ENCODE measurements around the gene NSRP1.

NSRP1 gene

DNA sequence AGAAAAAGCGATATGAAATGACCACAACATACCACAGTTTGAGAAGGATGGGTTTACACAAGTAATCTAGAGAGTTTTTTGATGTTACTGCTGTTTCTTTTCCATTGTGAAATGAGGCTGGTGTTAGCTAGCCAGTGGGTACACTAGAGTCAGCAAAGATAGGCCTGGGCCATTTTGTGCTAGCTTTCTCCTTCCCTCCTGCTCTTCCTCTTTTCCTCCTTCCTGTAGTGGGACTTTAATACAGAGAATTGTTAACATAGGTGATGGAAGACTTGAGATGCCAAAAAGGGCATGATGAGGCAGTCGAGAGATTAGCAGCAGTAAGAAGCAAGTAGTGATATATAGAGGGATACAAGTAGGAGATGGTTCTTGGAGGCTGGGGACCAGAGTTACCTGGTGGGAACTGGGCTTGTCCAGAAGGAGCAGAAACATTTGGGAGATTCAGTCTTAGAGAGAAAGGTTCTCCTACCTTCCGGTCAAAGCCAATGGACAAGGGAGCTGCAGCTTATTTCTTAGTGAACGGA is 7.7 kb downstream of the NSRP1 start:
- DNase-seq (ENCODE audit: low read depth) = no peak

DNA sequence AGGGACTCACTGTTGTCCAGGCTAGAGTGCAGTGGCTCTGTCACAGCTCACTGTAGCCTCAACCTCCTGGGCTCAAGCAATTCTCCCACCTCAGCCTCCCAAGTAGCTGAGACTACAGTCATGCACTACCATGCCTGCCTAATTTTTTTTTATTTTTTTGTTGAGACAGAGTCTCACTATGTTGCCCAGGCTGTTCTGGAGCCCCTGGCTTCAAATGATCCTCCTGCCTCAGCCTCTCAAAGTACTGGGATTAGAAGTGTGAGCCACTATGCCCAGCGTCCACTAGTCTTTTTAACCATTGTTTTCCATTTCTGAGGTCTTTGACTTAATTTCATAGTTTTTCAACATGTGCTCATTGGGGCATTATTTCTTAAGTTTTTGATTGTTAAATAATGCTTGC is 13.5 kb downstream of the NSRP1 start:
- DNase-seq (ENCODE audit: low read depth) = no peak

DNA sequence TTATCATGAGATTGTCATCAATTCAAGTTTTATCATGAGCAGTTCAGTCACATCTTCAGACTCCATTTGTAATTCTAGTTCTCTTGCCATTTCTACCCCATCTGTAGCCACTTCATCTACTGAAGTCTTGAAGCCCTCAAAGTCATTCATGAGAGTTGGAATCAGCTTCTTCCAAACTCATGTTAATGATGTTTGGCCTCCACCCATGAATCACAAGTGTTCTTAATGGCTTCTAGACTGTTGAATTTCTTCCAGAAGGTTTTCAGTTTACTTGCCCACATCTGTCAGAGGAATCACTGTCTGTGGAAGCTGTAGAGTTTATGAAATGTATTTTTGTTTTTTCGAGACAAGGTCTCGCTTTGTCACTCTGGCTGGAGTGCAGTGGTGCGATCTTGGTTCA is 16.0 kb downstream of the NSRP1 start:
- DNase-seq (ENCODE audit: low read depth) = no peak

DNA sequence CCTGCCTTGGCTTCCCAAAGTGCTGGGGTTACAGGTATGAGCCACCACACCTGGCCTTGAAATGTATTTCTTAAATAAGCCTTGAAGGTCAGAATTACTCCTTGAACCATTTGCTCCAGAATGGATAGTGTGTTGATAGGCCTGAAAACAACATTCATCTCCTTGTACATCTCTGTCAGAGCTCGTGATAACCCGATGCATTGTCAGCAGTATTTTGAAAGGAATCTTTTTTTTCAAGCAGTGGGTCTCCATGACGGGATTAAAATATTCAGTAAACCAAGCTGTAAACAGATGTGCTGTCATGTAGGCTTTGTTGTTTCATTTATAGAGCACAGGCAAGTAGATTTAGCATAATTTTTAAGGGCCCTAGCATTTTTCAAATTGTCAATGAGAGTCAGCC is 16.6 kb downstream of the NSRP1 start:
- DNase-seq (ENCODE audit: low read depth) = no peak

DNA sequence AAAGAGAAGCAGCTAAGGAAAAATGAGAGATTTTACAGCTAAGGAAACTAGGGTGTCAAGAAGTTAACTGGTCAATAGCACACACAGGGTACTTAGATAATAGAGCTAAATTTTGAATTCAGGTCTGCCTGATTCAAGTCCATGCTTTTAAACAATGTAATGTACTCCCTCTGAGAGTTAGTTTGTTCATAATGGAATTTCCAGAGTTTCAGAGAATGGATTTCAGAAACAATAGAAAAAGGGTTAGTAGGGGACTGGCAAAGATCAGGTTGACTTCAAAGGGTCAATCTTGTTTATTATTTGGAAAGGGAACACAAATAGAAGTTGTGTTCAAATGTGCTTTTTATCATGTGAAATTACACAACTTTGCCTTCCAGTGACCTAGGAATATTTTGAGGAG is 17.9 kb downstream of the NSRP1 start:
- no peak for DNase-seq (ENCODE audit: low read depth)

DNA sequence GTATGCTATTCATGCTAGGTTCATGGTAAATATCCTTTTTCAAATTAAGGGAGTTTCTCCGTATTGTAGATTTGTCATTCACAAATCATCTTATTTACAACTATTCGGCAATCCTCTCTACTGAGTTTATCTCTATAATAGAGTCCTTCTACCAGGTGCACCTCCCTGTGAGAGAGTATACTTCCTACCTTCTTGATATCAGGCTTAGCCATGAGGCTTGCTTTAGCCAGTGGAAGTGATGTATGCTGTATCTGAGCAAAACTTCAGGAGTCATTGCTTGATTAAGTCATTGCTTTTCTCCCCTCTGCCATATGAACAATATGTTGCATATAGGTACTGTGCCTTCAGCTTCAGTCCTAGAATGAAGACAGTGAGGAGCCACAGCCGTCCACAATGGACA is 20.5 kb downstream of the NSRP1 start:
- no peak for DNase-seq (ENCODE audit: low read depth)

DNA sequence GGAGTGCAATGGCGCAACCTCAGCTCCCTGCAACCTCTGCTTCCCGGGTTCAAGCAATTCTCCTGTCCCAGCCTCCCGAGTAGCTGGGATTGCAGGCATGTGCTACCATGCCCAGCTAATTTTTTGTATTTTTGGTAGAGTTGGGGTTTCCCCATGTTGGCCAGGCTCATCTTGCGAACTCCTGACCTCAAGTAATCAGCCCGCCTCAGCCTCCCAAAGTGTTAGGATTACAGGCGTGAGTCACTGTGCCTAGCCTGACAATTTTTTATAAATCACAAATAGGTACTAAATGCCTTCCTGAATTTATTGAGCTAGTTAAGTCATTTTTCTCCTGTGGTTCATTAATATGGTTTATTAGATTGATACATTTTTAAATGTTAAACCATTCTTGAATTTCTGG is 31.2 kb downstream of the NSRP1 start:
- DNase-seq (ENCODE audit: low read depth) = peak; percentile 31

DNA sequence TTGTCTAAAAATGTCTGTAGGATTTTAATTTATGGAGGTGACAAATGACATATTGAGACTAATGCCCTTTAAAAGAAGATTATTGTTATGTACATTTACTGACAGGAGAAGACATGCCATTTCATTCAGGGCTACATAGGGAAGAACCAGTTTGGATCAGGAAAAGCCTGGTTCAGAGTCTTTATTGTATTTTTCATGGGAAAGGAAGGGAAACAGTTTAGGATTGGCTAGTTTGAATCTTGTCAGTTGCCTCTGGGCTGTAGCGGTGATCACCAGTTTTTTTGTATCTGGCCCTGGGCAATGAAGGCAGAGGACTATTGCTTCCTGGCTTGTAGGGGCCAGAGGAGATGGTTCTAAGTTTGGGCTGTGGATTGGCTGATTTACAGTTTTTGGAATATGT is 31.8 kb downstream of the NSRP1 start:
- DNase-seq (ENCODE audit: low read depth) = no peak

DNA sequence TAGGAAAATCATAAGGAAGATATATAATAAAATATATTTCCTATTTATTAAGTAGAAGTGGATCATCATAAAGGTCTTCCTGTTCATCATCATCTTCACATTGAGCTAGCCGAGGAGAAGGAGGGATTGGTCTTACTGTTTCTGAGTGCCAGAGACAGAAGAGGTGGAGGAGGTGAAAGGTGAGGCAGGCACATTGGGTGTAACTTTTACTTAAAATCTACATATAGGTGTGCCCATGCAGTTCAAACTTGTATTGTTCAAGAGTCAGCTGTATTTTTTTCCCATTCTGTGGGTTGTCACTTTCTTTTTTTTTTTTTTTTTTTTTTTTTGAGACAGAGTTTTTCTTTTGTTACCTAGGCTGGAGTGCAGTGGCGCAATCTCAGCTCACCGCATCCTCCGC is 34.9 kb downstream of the NSRP1 start:
- DNase-seq (ENCODE audit: low read depth) = no peak

DNA sequence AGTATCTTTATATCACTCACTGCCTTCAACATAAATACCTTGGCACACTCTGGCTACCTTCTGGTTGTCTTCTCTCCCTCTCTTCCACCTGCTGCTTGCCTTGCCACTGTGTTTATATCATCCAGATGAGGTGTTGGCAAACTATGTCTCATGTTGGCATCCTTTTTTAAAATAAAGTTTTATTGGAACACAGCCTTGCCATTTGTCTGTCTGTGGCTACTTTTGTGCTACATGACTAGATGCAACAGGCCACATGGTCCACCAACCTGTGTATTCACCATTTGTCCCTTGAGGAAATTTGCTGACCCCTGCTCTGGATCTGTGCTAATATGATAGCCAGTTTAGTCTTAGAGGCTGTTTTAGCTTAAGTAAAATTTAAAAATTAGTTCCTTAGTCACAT is 36.8 kb downstream of the NSRP1 start:
- no peak for DNase-seq (ENCODE audit: low read depth)

DNA sequence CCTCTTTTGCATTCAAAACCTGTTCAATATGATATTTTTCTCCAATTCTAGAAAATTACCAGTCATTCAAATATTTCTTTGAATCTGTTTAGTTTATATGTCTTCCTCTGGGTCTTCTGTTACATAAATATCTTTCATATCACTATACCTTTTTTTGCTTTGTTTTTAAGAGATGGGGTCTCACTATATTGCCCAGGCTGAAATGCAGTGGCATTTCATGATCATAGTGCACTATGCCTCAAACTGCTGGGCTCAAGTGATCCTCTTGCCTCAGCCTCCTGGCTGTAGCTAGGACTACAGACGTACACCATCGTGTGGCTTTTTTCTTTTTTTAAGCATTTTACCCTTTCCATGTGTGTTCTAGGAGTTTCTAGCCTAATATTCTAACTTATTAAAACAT is 38.8 kb downstream of the NSRP1 start:
- DNase-seq (ENCODE audit: low read depth) = no peak

DNA sequence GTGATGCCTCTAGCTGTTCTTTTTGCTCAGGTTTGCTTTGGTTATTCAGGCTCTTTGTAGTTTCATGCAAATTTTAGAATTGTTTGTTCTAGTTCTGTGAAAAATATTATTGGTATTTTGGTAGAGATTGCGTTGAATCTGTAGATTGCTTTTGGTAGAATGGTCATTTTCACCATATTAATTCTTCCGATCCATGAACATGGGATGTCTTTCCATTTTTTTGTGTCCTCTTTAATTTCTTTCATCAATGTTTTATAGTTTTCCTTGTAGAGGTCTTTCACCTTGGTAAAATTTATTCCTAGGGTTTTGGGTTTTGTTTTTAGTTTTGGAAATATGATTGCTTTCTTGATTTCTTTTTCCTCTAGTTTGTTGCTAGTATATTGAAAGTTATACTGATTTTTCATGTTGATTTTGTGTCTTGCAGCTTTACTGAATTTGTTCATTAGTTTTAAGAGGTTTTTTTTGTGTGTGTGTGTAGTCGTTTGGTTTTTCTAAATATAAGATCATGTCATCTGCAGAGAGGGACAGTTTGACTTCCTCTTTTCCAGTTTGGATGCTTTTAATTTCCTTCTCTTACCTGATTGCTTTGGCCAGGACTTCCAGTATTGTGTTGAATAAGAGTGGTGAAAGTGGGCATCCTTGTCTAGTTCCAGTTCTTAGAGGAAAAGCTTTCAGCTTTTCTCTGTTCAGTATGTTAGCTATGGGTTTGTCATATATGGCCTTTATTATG is 42.4 kb downstream of the NSRP1 start:
- no peak for DNase-seq (ENCODE audit: low read depth)

DNA sequence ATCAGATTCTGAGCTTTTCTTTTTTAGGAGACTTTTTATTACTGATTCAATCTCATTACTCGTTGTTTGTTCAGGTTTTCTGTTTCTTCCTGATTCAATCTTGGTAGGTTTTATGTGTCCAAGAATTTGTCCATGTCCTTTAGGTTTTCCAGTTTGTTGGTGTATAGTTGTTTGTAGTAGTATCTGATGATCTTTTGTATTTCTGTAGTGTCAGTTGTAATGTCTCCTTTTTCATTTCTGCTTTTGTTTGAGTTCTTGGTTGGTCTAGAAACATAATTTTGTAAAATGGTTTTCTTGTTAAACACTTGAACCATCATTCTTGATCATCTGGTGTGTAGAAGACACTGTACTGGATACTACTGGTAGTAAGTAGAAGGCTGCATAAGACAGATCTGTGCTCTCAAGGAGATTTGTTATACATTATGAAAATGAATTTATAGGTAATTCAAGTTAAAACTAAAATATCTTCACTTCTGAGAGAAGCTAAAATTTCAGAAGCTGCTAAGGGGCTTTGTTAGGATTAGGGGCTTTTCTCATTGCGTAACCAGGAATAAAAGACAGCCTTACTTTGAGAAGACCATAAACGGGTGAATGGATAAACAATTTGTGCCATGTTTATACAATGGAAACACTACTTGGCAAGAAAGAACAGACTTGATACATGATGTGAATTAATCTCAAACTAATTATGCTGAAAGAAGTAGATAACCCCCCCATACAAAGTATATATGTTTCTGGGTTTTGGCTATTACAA is 44.0 kb downstream of the NSRP1 start:
- DNase-seq (ENCODE audit: low read depth) = no peak

DNA sequence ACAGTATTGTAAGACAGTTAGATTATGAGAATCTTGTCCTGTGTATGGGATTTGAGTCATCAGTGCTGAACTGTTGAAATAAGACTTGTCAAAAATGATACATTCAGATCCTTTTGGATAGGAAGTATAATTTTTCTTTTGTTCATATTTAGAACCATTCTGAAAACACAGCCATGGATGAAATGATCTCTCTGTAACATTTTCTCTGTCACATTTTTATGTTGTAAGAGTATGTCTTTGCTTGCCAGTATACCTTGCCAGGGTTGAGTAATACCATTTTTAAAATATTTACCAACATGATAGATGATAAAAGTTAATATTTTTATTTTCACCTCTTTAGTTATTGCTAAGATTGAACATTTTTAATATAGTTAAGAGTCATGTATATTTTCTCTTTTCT is 45.0 kb downstream of the NSRP1 start:
- DNase-seq (ENCODE audit: low read depth) = peak; percentile 47

DNA sequence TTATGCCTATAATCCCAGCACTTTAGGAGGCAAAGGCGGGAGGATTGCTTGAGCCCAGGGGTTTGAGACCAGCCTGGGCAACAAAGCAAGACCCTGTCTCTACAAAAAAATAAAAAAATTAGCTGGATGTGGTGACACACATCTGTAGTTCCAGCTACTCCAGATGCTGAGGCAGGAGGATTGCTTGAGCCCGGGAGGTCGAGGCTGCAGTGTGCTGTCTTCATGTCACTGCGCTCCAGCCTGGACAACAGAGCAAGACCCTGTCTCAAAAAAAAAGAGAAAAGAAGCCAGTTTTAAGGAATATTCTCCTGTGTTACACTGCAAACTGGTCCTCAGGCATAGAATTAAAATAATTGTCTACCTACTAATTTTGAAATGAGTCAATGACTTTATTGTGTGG is 47.9 kb downstream of the NSRP1 start:
- DNase-seq (ENCODE audit: low read depth) = no peak

DNA sequence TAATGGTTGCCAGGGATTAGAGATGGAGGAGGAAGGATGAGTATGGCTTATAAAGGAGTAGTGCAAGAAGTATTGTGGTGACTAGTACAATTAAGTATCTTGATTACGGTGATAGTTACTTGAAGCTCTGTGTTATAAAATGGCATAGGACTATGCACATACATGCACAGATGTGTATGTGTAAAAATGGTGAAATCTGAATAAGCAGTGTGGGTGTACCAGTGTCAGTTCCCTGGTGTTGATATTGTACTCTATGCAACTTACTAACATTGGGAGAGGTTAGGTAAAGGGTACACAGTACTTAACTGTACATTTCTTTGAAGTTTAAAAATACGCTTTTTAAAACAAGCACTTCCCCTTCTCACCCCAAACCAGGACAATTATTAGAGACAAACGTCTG is 48.5 kb downstream of the NSRP1 start:
- DNase-seq (ENCODE audit: low read depth) = no peak

DNA sequence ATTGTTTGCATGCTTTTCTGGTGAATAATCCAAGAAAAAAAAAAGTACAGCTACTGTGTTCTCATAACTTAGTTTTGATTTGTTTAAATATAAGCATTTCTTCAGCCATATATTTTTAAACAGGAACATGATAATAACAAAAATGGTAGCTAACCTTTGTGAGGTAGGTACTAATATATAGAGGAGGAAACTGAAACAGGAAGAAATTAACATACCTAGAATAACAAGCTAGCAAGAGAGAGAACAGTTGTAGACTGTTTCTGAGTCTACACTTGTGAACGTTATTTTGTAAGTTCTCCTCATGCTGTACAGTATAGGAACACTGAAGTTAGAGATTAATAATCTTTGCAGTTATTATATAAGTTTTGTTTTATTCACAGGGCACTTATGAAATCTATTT is 49.3 kb downstream of the NSRP1 start:
- DNase-seq (ENCODE audit: low read depth) = no peak

DNA sequence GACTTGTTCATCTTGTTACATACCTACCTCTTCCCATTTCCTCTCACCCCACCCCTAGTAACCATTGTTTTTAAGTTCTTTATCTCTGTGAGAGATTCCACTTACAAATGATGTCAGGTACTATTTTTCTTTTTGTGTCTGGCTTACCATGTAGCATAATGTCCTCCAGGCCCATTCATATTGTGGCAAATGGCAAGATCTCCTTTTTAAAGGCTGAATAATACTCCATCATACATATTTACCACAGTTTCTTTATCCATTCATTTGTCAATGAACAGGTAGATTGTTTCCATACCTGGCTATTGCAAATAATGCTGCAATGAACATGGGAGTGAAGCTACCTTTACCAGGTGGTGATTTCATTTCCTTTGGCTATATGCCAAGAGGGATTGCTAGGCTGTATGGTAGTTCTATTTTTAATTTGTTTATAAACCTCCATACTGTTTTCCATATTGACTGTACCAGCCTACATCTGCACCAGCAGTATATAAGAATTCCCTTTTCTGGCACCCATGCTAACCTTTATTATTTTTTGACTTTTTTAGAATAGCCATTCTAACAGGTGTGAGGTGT is 53.9 kb downstream of the NSRP1 start:
- no peak for DNase-seq (ENCODE audit: low read depth)

DNA sequence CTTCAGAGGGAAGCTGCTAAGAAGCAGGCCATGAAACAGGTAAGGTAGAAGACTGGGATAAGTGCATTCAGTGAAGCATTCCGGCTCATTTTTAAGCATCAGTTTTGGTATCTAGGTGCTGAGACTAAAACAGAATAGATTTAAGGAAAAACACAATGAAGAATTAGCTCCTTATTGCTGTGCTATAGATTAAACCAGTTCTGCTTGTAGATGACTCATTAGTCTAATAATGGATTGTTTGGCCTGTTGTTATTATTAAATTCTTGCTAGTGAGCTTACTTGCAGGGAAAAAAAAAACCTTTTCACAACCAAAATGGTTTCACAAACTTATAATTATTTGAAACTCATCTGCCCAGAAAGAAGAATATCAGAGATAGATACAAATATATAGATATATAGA is 55.9 kb downstream of the NSRP1 start:
- no peak for DNase-seq (ENCODE audit: low read depth)

DNA sequence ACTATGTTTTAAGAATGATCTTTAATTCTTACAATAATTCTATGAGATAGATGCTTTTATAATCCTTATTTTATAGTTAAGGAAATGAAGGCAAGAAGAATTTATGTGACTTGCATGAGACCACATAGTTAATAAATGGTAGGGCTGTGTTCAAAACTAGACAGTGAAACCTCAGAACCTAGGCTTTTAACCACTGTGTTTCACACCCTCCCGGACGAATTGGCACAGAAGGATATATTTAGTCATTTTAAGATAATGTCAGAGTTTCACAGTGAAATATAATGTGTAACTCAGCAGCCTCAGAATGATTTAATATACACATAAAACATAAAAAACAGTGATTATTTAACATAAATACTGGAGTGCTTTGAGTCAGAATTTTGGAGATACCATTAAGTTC is 57.0 kb downstream of the NSRP1 start:
- DNase-seq (ENCODE audit: low read depth) = peak; percentile 32

DNA sequence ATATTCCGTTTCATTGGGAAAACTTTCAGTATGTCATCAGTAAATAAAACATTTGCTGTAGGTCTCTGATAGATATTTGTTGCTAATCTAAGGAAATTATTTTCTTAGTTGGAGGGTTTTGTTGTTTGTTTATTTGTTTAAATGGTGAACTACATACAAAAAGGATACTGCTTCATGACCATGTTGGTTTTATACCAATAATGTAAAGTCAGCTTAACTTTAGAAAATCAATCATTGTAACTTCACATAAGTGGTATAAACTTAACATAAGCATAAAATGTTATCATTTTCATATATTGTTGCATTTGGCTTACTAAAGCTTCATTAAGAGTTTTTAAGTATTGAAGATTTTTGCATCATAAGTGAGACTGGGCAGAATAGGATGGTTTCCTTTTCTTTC is 57.9 kb downstream of the NSRP1 start:
- DNase-seq (ENCODE audit: low read depth) = no peak

DNA sequence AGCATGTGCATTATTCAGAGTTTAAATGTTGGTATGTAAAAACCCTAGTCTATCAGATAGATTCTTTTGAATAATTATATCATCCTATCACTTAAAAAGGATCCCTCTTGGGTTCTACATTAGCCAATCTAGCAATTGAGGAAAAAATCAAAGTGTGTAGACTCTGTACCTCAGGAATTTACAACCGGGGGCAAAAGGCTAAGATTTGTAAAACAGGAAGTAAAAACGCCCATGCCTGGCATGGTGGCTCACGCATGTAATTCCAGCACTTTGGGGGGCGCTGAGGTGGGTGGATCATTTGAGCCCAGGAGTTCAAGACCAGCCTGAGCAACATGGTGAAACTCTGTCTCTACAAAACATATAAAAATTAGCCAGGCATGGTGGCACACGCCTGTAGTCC is 60.2 kb downstream of the NSRP1 start:
- DNase-seq (ENCODE audit: low read depth) = no peak

DNA sequence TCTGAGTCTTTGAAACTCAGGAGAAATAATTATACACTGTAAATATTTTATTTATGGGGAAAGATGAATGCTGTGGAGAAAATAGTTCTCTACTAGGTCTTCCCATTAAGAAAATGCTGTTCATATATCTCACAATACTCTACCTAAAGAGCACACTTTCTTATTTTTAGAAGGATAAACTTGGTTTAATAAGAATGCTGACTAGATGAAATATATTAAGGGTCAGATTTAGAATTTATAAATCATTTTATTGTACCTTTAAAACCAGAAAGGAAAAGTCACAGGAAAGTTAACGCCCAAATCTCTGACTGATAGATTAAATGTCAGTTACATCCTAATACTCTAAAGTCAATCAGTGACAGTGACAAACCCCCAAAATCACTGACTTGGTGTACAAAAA is 70.1 kb downstream of the NSRP1 start:
- DNase-seq (ENCODE audit: low read depth) = no peak
